ENCODE results near the gene HOXA3. TPM values are rescaled to one million over a fixed set of nuclear protein-coding genes. Genes with fewer than 3 reads are reported as not detected.
A peak's percentile ranks its signal among the peaks of the same experiment; 100 is the strongest.

Gene HOXA3
- 1 to 10 TPM; 4.5 to 6.4 (median 4.6) TPM for total RNA-seq

GRCh38 chr7:27151931-27152815, at the start of gene HOXA3:
Gene HOXA3, minus strand, starts transcription at chr7:27152583. Its CDS starts 41,943 bp downstream, at chr7:27110640.
- Histone ChIP-seq H3K4me3 (peak within 1 kb of the TSS; percentile 68 to 80 (median 75)), H3K27me3 (peaks cover 7 to 50% of the 10 kb centered on the region in 2 donors), H3K9me3 (no peaks in the 10 kb centered on the region), H3K4me1 (peaks cover 5 to 9% of the 10 kb centered on the region in 2 donors), H3K36me3 (no peaks in the 10 kb centered on the region), H3K27ac (peak within 1 kb of the TSS; percentile 95 to 96)
- no peak for TF ChIP-seq POLR2A (IDR thresholded peaks at IDR 0.05)
- peak; percentile 36 to 64 (median 50) for TF ChIP-seq POLR2AphosphoS5 (IDR thresholded peaks at IDR 0.05)
- intact Hi-C loops (cut with DNase I; ENCODE audit: low total_unique reads), result loop anchor here (10.0 kb wide), 1 partner anchor 947 kb away; the partner anchor contains the start of genes CBX3 and HNRNPA2B1
- DNase-seq (ENCODE audit: low spot score in 2 of 2), result peak; percentile 53

- Histone ChIP-seq H3K4me3 (peak overlapping the region in 2 of 3 donors; percentile 5 to 69), H3K4me1 (peaks cover 9 to 11% of the 10 kb centered on the region in 2 donors), H3K36me3 (no peaks in the 10 kb centered on the region)
Observed at GRCh38 chr7:27201580-27202017, 49.2 kb upstream of the HOXA3 start.

GRCh38 chr7:27200761-27201579, 48.6 kb upstream of the HOXA3 start:
- no peak for TF ChIP-seq CTCF (IDR thresholded peaks at IDR 0.05)
- no peak for TF ChIP-seq POLR2AphosphoS5 (IDR thresholded peaks at IDR 0.05)
- no peak for TF ChIP-seq POLR2A (IDR thresholded peaks at IDR 0.05)
- Histone ChIP-seq H3K36me3 (no peaks in the 10 kb centered on the region), H3K4me1 (peaks cover 9 to 11% of the 10 kb centered on the region in 2 donors), H3K4me3 (peak overlapping the region; percentile 43 to 69 (median 45)), H3K27ac (no peak overlapping the region), H3K9me3 (no peaks in the 10 kb centered on the region), H3K27me3 (peaks cover 24 to 97% of the 10 kb centered on the region in 2 donors)
- no peak for DNase-seq (ENCODE audit: low spot score in 2 of 2)
- intact Hi-C loops (cut with DNase I; ENCODE audit: low total_unique reads), result no loop called here

More at GRCh38 chr7:27201580-27202017, 49.2 kb upstream of the HOXA3 start:
- H3K9me3 ChIP-seq, result no peaks in the 10 kb centered on the region
- peaks cover 24 to 97% of the 10 kb centered on the region in 2 donors for H3K27me3 ChIP-seq
- intact Hi-C loops (cut with DNase I; ENCODE audit: low total_unique reads), result no loop called here
- no peak for TF ChIP-seq POLR2AphosphoS5 (IDR thresholded peaks at IDR 0.05)
- TF ChIP-seq POLR2A (IDR thresholded peaks at IDR 0.05), result no peak
- no peak overlapping the region for H3K27ac ChIP-seq
- DNase-seq (ENCODE audit: low spot score in 2 of 2), result no peak

GRCh38 chr7:27199849-27200760, 47.7 kb upstream of the HOXA3 start, which contains the start of gene HOXA13:
Gene HOXA13, minus strand, starts transcription at chr7:27200091. Its CDS starts 14 bp downstream, at chr7:27200077.
- peaks cover 24 to 97% of the 10 kb centered on the region in 2 donors for H3K27me3 ChIP-seq
- no peaks in the 10 kb centered on the region for H3K36me3 ChIP-seq
- intact Hi-C loops (cut with DNase I; ENCODE audit: low total_unique reads), result no loop called here
- peaks cover 6 to 11% of the 10 kb centered on the region in 2 donors for H3K4me1 ChIP-seq
- H3K9me3 ChIP-seq, result no peaks in the 10 kb centered on the region
- no peak for DNase-seq (ENCODE audit: low spot score in 2 of 2)
- peak within 1 kb of the TSS; percentile 43 to 69 (median 45) for H3K4me3 ChIP-seq
- TF ChIP-seq CTCF (IDR thresholded peaks at IDR 0.05) (no peak), POLR2AphosphoS5 (IDR thresholded peaks at IDR 0.05) (no peak)
- no peak within 1 kb of the TSS for H3K27ac ChIP-seq

- intact Hi-C loops (cut with DNase I; ENCODE audit: low total_unique reads), result no loop called here
Observed at GRCh38 chr7:27198871-27199801, 46.8 kb upstream of the HOXA3 start.

More at GRCh38 chr7:27198871-27199801, 46.8 kb upstream of the HOXA3 start:
- H3K27ac ChIP-seq, result no peak overlapping the region
- no peaks in the 10 kb centered on the region for H3K9me3 ChIP-seq
- H3K4me3 ChIP-seq, result peak overlapping the region; percentile 43 to 69 (median 45)
- no peak for TF ChIP-seq CTCF (IDR thresholded peaks at IDR 0.05)
- TF ChIP-seq POLR2AphosphoS5 (IDR thresholded peaks at IDR 0.05), result no peak
- no peak for TF ChIP-seq POLR2A (IDR thresholded peaks at IDR 0.05)
- H3K27me3 ChIP-seq, result peaks cover 24 to 97% of the 10 kb centered on the region in 2 donors
- no peak for DNase-seq (ENCODE audit: low spot score in 2 of 2)
- peaks cover 5 to 11% of the 10 kb centered on the region in 2 donors for H3K4me1 ChIP-seq
- no peaks in the 10 kb centered on the region for H3K36me3 ChIP-seq

Measured in breast epithelium (tissue), 4 donors.